Neuronal stem cell (in vitro differentiated cells): ENCODE measurements around the gene UBN1.

Experiments used
- DNase-seq: peaks from one replicate; pipeline ENCODE4 v3.0.0-alpha.2; 2013; ENCODE audit warnings: low spot score
- H2AFZ ChIP-seq: one replicate; pipeline ENCODE4 v1.6.1; 2013; ENCODE audit warnings: mild to moderate bottlenecking, low read length, inconsistent platforms
- H2AK5ac ChIP-seq: 2 replicates; pipeline ENCODE4 v1.6.1; 2013; ENCODE audit warnings: low read depth, mild to moderate bottlenecking, inconsistent platforms, low read length, moderate library complexity, mixed read lengths
- H2BK120ac ChIP-seq: 2 replicates; pipeline ENCODE4 v1.6.1; 2013; ENCODE audit warnings: low read depth, mild to moderate bottlenecking, inconsistent platforms, low read length, moderate library complexity, mixed read lengths
- H2BK12ac ChIP-seq: one replicate; pipeline ENCODE4 v1.6.1; 2013; ENCODE audit warnings: low read length, inconsistent platforms
- H2BK15ac ChIP-seq: 2 replicates; pipeline ENCODE4 v1.6.1; 2013; ENCODE audit warnings: mild to moderate bottlenecking, low read length, inconsistent platforms, mixed read lengths
- H2BK5ac ChIP-seq: one replicate; pipeline ENCODE4 v1.6.1; 2013; ENCODE audit warnings: inconsistent platforms, mild to moderate bottlenecking, low read length, moderate library complexity
- H3K14ac ChIP-seq: one replicate; pipeline ENCODE4 v1.6.1; 2013; ENCODE audit warnings: low read length, inconsistent platforms
- H3K18ac ChIP-seq: 2 replicates; pipeline ENCODE4 v1.6.1; 2013; ENCODE audit warnings: low read length, inconsistent platforms
- H3K23ac ChIP-seq: 2 replicates; pipeline ENCODE4 v1.6.1; 2013; ENCODE audit warnings: low read depth, mild to moderate bottlenecking, mixed read lengths, low read length, inconsistent platforms; ENCODE audit not compliant: poor library complexity
- H3K27ac ChIP-seq: replicated peaks from 3 replicates; pipeline ENCODE4 v1.5.1; 2013; ENCODE audit warnings: low read length, inconsistent platforms
- H3K27me3 ChIP-seq, 3 experiments: 2 replicates each; pipeline ENCODE4 v1.6.1; 2013; ENCODE audit warnings: low read length in 3 of 3, mild to moderate bottlenecking in 2 of 3, inconsistent platforms in 1 of 3, low read depth in 1 of 3, mixed read lengths in 1 of 3, moderate library complexity in 1 of 3; ENCODE audit not compliant: control insufficient read depth in 3 of 3, insufficient read depth in 3 of 3
- H3K36me3 ChIP-seq, 2 donors: replicated peaks in 1 of 2; 2 replicates each; pipeline ENCODE4 v1.6.1; 2013; ENCODE audit warnings: low read length in 2 of 2; ENCODE audit not compliant: control insufficient read depth in 2 of 2, insufficient read depth in 2 of 2
- H3K4ac ChIP-seq: 2 replicates; pipeline ENCODE4 v1.6.1; 2013; ENCODE audit warnings: inconsistent platforms, mild to moderate bottlenecking, low read length, moderate library complexity
- H3K4me1 ChIP-seq, 2 donors: 1 replicate in 1 of 2; 2 replicates in 1 of 2; pipeline ENCODE4 v1.6.1; 2013; ENCODE audit warnings: low read length in 2 of 2, low read depth in 1 of 2; ENCODE audit not compliant: control insufficient read depth in 2 of 2, insufficient read depth in 1 of 2
- H3K4me2 ChIP-seq: one replicate; pipeline ENCODE4 v1.6.1; 2013; ENCODE audit warnings: mild to moderate bottlenecking, low read length, inconsistent platforms; ENCODE audit not compliant: insufficient read depth, poor library complexity, severe bottlenecking
- H3K4me3 ChIP-seq, 2 donors: 2 replicates each; pipeline ENCODE4 v1.5.1; 2013; ENCODE audit warnings: low read length in 2 of 2, mild to moderate bottlenecking in 2 of 2, inconsistent platforms in 1 of 2, moderate library complexity in 1 of 2
- H3K79me1 ChIP-seq: one replicate; pipeline ENCODE4 v1.6.1; 2013; ENCODE audit warnings: low read depth, mild to moderate bottlenecking, inconsistent platforms, low read length, moderate library complexity
- H3K9ac ChIP-seq: one replicate; pipeline ENCODE4 v1.6.1; 2013; ENCODE audit warnings: mild to moderate bottlenecking, low read depth, low read length, inconsistent platforms; ENCODE audit not compliant: poor library complexity
- H3K9me3 ChIP-seq, 2 donors: replicated peaks in 1 of 2; 2 replicates each; pipeline versions ENCODE3 to v1.6.1; 2013; ENCODE audit warnings: low read length in 2 of 2, mild to moderate bottlenecking in 2 of 2, inconsistent platforms in 1 of 2, low read depth in 1 of 2, mixed read lengths in 1 of 2, moderate library complexity in 1 of 2; ENCODE audit not compliant: control insufficient read depth in 2 of 2, insufficient read depth in 1 of 2
- H4K8ac ChIP-seq: one replicate; pipeline ENCODE4 v1.6.1; 2013; ENCODE audit warnings: low read depth, mild to moderate bottlenecking, inconsistent platforms, low read length, moderate library complexity
- H4K91ac ChIP-seq: one replicate; pipeline ENCODE4 v1.6.1; 2013; ENCODE audit warnings: low read length, low read depth, mild to moderate bottlenecking, inconsistent platforms; ENCODE audit not compliant: poor library complexity
- WGBS, 2 donors: extraction: QIAGEN DNeasy Blood & Tissue Kit; methylation state at CpG; one replicate each; pipeline ENCODE4 v1.1.7; 2013; ENCODE audit warnings: missing lambda C conversion rate in 2 of 2, mixed read lengths in 1 of 2; ENCODE audit not compliant: insufficient read length in 2 of 2, insufficient replicate concordance in 1 of 2; ENCODE audit errors: extremely low coverage in 2 of 2; 5-methylcytosine and 5-hydroxymethylcytosine counted together

UBN1 gene

DNA sequence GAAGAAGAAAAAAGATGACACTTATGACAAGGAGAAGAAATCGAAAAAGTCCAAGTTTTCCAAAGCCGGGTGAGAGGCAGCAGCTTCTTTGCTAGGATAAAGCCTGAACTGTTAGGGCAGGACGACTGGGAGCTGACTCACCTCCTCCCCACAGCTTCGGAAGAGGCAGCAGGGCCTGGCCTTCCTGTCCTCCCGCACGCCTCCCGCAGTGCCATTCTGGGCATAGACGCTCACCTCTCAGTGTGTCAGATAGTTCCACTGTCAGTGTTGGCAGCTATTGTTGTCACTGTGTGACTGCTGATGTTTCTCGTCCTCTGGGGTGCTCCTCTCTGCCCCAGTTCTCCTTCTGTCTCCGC, 12.6 kb downstream of the UBN1 start:
- H2AK5ac ChIP-seq: no peak overlapping the region
- H3K9me3 ChIP-seq: no peaks in the 10 kb centered on the region
- H3K4me3 ChIP-seq: no peak overlapping the region
- H3K27me3 ChIP-seq: no peaks in the 10 kb centered on the region
- peaks cover 2% of the 10 kb centered on the region for H3K79me1 ChIP-seq
- H2BK5ac ChIP-seq: no peak overlapping the region
- H3K14ac ChIP-seq: no peak overlapping the region
- peaks cover 42 to 94% of the 10 kb centered on the region in 2 donors for H3K36me3 ChIP-seq
- no peak overlapping the region for H3K27ac ChIP-seq
- no peak overlapping the region for H3K4me2 ChIP-seq
- H3K23ac ChIP-seq: no peak overlapping the region
- DNase-seq: no peak
- H2BK120ac ChIP-seq: no peak overlapping the region
- no peak overlapping the region for H4K8ac ChIP-seq
- H3K4me1 ChIP-seq: peaks cover 0 to 2% of the 10 kb centered on the region in 2 donors
- H3K18ac ChIP-seq: no peak overlapping the region
- WGBS, 2 donors: no CpG with 5 or more reads among the region's 10 CpGs
- H2BK12ac ChIP-seq: no peak overlapping the region
- no peak overlapping the region for H3K4ac ChIP-seq
- no peak overlapping the region for H2BK15ac ChIP-seq
- no peak overlapping the region for H3K9ac ChIP-seq
- no peak overlapping the region for H2AFZ ChIP-seq
- no peak overlapping the region for H4K91ac ChIP-seq

DNA sequence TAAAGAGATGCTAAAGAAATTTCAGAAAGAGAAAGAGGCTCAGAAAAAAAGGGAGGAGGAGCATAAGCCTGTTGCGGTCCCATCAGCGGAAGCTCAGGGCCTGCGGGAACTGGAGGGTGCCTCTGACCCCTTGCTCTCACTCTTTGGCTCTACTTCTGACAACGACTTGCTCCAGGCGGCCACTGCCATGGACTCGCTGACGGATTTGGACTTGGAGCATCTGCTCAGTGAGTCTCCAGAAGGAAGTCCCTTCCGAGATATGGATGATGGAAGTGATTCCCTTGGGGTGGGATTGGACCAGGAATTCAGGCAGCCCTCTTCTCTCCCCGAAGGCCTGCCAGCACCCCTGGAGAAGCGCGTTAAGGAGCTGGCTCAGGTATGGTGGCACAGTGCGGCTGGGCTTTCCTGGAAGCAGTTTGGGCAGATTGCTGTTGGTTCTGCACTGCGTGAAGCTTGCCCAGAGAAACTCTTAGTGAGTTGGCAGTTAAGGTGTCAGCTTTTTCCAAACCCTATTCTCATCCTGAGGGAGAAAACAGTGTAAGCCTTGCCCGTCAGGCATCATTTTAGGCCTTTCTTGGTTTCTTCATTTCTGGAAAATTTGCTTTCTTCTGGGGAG, 13.6 kb downstream of the UBN1 start:
- no peak overlapping the region for H3K18ac ChIP-seq
- H3K9me3 ChIP-seq: no peaks in the 10 kb centered on the region
- H4K91ac ChIP-seq: no peak overlapping the region
- H3K79me1 ChIP-seq: peaks cover 2% of the 10 kb centered on the region
- H2BK12ac ChIP-seq: no peak overlapping the region
- DNase-seq: no peak
- no peak overlapping the region for H2AFZ ChIP-seq
- no peak overlapping the region for H3K4ac ChIP-seq
- no peak overlapping the region for H3K9ac ChIP-seq
- H3K27ac ChIP-seq: no peak overlapping the region
- no peak overlapping the region for H4K8ac ChIP-seq
- H3K4me1 ChIP-seq: peaks cover 0 to 2% of the 10 kb centered on the region in 2 donors
- H3K4me2 ChIP-seq: no peak overlapping the region
- H3K14ac ChIP-seq: no peak overlapping the region
- peaks cover 37 to 91% of the 10 kb centered on the region in 2 donors for H3K36me3 ChIP-seq
- H2BK15ac ChIP-seq: no peak overlapping the region
- WGBS, 2 donors: no CpG with 5 or more reads among the region's 14 CpGs
- H2BK120ac ChIP-seq: no peak overlapping the region
- H2BK5ac ChIP-seq: no peak overlapping the region
- no peak overlapping the region for H2AK5ac ChIP-seq
- H3K23ac ChIP-seq: no peak overlapping the region
- H3K27me3 ChIP-seq: no peaks in the 10 kb centered on the region
- no peak overlapping the region for H3K4me3 ChIP-seq

DNA sequence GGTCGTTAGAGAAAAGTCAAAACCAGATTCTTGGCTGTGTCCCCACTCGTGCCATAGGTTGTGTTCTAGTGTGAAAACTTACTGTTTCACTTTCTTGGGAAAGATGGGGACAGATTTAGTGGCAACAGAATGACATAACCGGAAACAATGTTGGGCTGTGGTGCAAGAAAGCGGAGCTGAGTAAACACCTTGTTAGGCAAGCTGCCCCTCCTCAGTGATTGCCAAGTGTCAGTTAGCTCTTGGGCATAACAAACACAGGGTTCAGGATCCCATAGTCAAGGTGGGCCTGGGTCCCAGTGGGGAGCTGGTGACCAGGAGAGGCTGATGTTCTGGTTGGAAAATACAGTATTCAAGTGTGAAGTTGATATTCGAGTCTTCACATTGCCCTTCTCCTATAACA, 15.4 kb downstream of the UBN1 start:
- WGBS, 2 donors: no CpG with 5 or more reads among the region's 5 CpGs
- no peak overlapping the region for H3K14ac ChIP-seq
- DNase-seq: no peak
- no peak overlapping the region for H2BK120ac ChIP-seq
- H3K9ac ChIP-seq: no peak overlapping the region
- no peak overlapping the region for H3K27ac ChIP-seq
- H4K91ac ChIP-seq: no peak overlapping the region
- no peak overlapping the region for H2AK5ac ChIP-seq
- H3K23ac ChIP-seq: no peak overlapping the region
- H2BK5ac ChIP-seq: no peak overlapping the region
- no peak overlapping the region for H4K8ac ChIP-seq
- peaks cover 2% of the 10 kb centered on the region for H3K79me1 ChIP-seq
- no peak overlapping the region for H3K4ac ChIP-seq
- no peak overlapping the region for H3K4me2 ChIP-seq
- peaks cover 0 to 2% of the 10 kb centered on the region in 2 donors for H3K4me1 ChIP-seq
- H3K36me3 ChIP-seq: peaks cover 37 to 91% of the 10 kb centered on the region in 2 donors
- no peaks in the 10 kb centered on the region for H3K27me3 ChIP-seq
- H2AFZ ChIP-seq: no peak overlapping the region
- H2BK15ac ChIP-seq: no peak overlapping the region
- no peak overlapping the region for H3K4me3 ChIP-seq
- H3K9me3 ChIP-seq: no peaks in the 10 kb centered on the region
- H3K18ac ChIP-seq: no peak overlapping the region
- no peak overlapping the region for H2BK12ac ChIP-seq

DNA sequence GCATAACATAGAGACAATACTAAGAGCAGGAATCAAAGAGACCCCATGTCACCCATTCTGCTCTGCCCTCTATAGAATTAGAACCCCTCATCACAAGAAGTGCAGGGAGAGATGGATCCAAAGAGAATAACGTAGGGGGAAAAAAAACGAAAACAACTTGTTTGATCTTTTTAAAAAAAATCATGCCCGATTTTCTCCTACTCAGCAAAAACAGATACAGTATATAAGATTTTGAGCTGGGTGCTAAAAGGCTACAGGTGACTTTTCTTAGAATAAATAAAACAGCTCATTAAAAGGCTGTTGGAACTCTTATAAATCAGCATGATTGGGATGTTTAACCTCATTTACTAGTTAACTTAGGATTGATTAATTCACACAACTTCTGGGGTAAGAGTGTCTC, 17.4 kb downstream of the UBN1 start:
- no peak overlapping the region for H2AK5ac ChIP-seq
- H3K9ac ChIP-seq: no peak overlapping the region
- H3K4me2 ChIP-seq: no peak overlapping the region
- no peak overlapping the region for H3K27ac ChIP-seq
- H3K27me3 ChIP-seq: no peaks in the 10 kb centered on the region
- H3K4me3 ChIP-seq: no peak overlapping the region
- H3K18ac ChIP-seq: no peak overlapping the region
- no peak overlapping the region for H2AFZ ChIP-seq
- H3K4me1 ChIP-seq: peaks cover 0 to 2% of the 10 kb centered on the region in 2 donors
- H4K8ac ChIP-seq: no peak overlapping the region
- H2BK5ac ChIP-seq: no peak overlapping the region
- H3K4ac ChIP-seq: no peak overlapping the region
- no peak overlapping the region for H4K91ac ChIP-seq
- peaks cover 29 to 91% of the 10 kb centered on the region in 2 donors for H3K36me3 ChIP-seq
- no peak overlapping the region for H2BK120ac ChIP-seq
- H3K9me3 ChIP-seq: no peaks in the 10 kb centered on the region
- WGBS, 2 donors: no CpG with 5 or more reads among the region's 3 CpGs
- H3K14ac ChIP-seq: no peak overlapping the region
- H2BK15ac ChIP-seq: no peak overlapping the region
- H3K23ac ChIP-seq: no peak overlapping the region
- H2BK12ac ChIP-seq: no peak overlapping the region
- DNase-seq: no peak
- H3K79me1 ChIP-seq: peaks cover 2% of the 10 kb centered on the region
